Stimulated activated CD8-positive, alpha-beta memory T cell treated with anti-CD3 and anti-CD28 coated beads, Interleukin-2, amount 100 ng/mL, for 48 hours (primary cell): ENCODE results near the gene GLI2.

Experiments
- DNase-seq, 2 donors: peaks; one replicate each; pipeline ENCODE4 v3.0.0-alpha.2; 2020; ENCODE audit warnings: low read depth in 2 of 2

The GLI2 gene

GRCh38 chr2:120770176-120770575, 34.5 kb downstream of the GLI2 start:
- DNase-seq: no peak

DNA sequence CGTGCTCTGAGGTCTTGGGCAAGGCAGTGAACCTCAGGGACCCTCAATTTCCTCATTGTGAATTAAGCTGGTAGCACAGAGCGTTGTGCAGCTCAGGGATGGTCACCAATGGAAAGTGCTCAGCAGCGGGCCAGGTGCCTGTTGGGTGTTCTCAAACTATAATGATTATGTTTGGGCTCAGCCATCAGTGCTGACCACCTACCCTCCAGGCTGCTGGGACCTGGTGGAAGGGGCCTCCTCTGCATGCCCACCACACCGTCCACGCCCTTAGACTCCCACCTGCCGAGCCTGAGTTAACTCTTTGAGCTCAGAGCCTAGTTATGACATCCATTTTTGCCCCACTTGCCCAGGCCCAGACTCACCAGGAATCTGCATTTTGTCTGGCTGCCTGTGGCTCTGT, 35.0 kb downstream of the GLI2 start:
- no peak for DNase-seq

GRCh38 chr2:120771111-120771780, 35.6 kb downstream of the GLI2 start:
- DNase-seq: no peak

GRCh38 chr2:120771781-120772208, 36.1 kb downstream of the GLI2 start:
- no peak for DNase-seq

DNA sequence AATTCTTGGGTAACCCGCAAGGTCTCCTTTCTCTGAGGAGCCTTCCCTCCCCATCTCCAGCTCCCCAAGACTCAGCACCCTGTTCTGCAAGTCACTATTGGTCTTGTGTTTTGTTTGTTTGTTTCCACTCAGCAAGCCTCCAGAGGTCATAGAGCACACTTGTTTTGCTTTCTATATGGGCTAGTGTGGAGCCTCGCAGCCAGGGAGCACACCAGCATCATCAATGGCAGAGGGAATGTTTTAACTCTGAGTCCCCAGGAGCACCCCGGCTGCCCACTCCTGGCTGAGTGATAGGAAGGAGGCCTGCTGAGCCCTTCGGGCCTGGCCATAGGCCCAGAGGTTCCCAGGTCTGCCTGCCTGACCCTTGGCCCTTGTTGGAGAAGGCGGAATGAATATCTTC, 36.6 kb downstream of the GLI2 start:
- DNase-seq: no peak

- no peak for DNase-seq
Observed at GRCh38 chr2:120773186-120773800, 37.6 kb downstream of the GLI2 start.

GRCh38 chr2:120774557-120775160, 39.0 kb downstream of the GLI2 start:
- no peak for DNase-seq

GRCh38 chr2:120775194-120775593, 39.5 kb downstream of the GLI2 start:
- no peak for DNase-seq

DNA sequence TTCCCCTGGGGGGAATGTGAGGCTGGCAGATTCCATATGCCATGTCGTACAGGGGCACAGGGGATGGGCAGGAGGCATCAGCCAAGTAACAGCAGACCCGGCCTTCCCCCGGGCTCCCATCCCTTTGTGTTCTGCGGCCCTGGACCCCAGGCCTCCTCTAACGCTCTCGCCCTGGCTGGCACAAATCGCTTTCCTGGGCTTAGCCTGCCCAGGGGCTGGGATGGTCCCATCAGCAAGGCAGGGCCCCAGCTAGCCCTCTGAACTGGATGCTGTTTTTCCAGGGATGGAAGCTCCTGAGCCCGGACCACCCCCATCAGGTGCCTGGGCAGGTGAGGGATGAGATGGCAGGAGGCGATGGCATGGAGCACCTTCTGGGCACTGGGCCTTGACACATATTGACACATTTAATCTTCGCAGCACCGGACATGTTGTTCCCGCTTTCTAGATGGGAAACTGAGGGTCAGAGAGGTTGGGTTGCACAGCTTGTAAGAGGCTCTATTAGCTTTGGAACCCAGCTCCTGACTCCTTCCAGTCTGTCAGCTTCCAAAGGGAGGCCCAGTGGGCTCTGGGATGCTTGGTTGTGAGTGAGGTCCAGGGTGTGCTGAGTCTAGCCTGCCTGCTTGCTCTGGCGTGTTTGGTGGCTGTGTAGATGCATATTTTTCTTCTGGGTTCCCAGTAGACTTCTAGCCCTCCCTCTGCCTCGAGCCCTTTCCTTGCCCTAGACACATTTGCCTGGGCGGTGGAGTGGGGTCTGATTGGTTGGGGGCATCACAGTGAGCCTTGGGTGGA, 40.3 kb downstream of the GLI2 start:
- no peak for DNase-seq

GRCh38 chr2:120776649-120777048, 41.0 kb downstream of the GLI2 start:
- DNase-seq: no peak

GRCh38 chr2:120777170-120777751, 41.6 kb downstream of the GLI2 start:
- DNase-seq: no peak

DNA sequence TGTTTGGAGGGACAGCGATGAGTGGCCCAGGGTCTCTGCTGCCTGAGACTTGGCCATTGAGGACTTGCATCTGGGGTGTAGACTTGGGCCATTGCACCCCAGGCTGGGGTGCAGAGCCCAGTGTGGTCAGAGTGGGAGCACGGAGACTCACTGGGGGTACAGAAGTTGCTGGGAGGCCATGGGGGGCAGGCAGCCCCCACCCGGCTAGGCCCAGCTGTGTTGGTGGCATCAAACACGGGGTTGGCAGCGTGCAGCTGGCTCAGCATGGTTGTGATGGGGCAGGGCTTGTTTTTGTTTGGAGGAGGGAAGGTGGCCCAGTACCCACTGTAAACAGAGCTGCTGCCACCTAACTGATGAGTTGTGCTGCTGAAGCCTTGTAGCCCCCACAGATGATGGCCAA, 42.1 kb downstream of the GLI2 start:
- no peak for DNase-seq

DNA sequence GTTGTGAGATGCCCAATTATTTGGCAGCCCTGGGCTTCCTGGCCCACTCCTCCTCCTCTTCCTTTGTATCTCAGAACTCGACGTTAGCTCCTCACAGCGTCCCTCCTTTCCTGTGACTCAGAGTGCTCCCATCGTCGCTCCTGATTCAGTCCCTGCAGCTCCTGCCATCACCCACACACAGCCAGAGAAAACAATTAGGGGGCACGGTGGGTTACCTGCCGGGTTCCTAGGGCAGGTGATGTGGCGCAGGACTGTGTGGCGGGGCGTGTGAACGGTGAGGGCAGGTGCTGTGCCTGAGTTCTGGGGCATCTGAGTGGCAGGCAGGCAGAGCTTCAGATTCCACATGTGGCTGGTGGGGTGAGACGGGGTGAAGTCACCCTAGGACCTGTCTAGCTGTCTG, 42.6 kb downstream of the GLI2 start:
- DNase-seq: no peak

DNA sequence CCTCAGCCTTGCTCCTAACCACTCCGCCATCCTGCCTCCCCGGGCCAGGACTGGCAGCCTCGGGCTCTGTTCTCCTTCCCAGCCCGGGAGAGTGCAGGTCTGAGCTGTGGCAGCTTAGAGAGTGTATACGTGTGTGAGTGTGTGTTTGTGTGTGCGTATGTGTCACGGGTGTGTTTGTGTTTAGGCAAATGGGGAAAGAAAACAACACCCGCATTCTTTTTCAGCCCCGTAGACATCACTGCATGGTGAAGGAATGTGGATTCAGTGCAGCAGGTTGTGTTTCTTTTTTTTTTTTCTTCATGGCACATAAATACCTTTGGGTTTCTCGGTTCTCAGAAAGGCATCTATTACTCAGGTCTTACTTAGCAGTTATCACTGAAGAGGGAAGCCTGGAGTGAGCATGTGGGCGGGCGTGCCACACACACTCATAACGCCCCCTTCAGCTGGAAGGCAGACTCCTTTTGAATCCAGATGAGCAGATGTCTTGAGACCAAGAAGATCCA, 44.2 kb downstream of the GLI2 start:
- DNase-seq: no peak

DNA sequence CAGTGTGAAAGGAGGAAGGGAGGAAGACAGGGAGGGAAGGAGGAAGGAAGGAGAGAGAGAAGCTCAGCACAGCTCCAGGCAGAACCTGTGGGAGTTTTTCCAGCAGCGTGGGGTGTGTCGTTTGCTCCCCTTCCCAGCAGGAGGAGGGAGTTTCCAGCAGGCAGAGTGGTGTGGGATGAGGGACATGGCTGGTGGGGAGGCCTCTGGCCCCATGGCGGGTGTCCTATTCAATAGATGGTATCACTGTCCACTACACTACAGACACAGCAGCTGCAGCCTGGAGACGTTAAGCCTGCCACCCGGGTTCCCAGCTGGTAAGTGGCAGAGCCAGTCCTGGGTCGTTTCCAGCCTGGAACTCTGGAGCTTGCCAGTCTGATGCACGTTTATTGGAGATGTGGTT, 44.7 kb downstream of the GLI2 start:
- no peak for DNase-seq

DNA sequence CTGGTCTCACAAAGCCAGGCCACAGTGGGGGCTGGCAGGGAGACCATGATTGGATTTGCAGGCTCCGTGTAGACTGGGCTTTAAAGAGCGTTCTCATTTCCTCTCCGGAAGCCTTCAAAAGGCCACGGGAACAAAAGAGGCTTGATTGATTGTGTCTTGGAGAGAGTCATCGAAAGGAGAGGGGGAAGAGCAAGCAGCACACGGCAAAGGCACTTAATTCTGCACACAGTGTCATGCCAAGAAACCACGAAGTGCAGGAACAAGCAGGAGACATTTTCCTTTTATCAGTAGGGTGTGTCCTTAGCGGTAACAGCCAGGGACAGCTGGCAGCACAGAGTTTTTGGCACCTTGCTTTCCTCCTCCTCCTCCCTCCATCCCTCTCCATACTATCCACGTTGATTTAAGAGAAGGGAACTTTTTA, 47.7 kb downstream of the GLI2 start:
- DNase-seq: no peak

GRCh38 chr2:120783969-120784372, 48.3 kb downstream of the GLI2 start:
- DNase-seq: no peak
